ENCODE data around the gene CD70.

DNA sequence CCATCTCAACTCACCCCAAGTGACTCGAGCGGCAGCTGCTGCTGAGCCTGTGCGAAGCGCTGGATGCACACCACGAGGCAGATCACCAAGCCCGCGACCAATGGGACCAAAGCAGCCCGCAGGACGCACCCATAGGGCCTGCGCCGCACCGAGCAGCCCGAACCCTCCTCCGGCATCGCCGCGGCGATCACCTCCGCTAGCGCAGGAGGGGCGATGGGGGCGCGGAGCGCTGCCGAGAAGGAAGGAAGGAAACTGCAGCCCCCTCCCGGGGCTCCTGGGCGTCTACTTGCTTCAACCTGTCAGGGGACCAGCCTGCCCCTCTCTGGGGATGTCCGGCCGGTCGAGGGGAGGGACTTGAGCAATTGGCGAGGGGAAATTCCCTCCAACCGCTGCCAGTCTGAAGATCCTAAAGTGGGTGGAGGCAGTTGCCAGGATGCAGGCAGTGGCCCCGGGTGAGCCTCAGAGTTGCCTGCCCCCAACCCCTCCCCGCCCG, at the start of gene CD70:
- TF ChIP-seq CTCF (conservative IDR thresholded peaks at IDR 0.05) (no peak), ZFX (IDR thresholded peaks at IDR 0.05) (no peak)
